ENCODE data around the gene ENTPD1.

DNA sequence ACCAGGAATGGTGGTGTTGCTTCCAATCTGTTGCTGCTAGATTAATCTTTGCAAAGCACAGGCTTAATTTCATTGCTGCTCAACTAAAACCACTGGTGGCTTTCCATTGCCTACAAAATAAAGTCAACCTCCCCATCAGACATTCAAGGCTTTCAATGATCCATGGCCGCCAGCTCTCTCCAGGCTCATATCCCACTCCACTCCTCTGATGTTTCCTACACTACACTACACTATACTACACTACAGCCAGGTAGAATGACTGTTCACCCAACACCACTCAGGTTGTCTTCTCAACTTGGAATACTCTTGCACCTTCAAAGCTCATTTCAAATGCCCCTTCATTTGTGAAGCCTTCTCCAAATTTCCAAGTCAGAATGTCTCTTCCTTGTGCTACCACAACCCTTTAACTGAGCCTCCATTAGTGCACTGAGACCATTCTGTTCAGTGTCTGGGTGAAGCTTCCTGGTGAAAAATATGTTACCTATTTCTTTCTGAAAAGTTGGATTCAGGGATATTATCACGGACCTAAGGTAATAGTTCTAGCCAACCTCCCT lies 116.3 kb downstream of the ENTPD1 start:
- TF ChIP-seq, protein P1, sequence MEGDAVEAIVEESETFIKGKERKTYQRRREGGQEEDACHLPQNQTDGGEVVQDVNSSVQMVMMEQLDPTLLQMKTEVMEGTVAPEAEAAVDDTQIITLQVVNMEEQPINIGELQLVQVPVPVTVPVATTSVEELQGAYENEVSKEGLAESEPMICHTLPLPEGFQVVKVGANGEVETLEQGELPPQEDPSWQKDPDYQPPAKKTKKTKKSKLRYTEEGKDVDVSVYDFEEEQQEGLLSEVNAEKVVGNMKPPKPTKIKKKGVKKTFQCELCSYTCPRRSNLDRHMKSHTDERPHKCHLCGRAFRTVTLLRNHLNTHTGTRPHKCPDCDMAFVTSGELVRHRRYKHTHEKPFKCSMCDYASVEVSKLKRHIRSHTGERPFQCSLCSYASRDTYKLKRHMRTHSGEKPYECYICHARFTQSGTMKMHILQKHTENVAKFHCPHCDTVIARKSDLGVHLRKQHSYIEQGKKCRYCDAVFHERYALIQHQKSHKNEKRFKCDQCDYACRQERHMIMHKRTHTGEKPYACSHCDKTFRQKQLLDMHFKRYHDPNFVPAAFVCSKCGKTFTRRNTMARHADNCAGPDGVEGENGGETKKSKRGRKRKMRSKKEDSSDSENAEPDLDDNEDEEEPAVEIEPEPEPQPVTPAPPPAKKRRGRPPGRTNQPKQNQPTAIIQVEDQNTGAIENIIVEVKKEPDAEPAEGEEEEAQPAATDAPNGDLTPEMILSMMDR (IDR thresholded peaks at IDR 0.05; ENCODE audit: insufficient read depth, low read depth, low read length) = no peak
- no peak for TF ChIP-seq EZH2 (IDR thresholded peaks at IDR 0.05; ENCODE audit: insufficient read depth, low read length)
